Measurements from ENCODE around the gene LRFN2. TPM values are rescaled to one million over a fixed set of nuclear protein-coding genes. Genes with fewer than 3 reads are reported as not detected.

Gene LRFN2
- total RNA-seq, 1 experiment from 2014 or later = 26.6 TPM

GRCh38 chr6:40414617-40415016 lies 172.5 kb downstream of the LRFN2 start:
- ChIA-PET CTCF (no interaction called here), POLR2A (ENCODE audit: low non-redundant PET) (no interaction called here)
- no peak overlapping the region for H3K27ac ChIP-seq (ENCODE audit: low read depth, low read length, poor library complexity, severe bottlenecking)
- H3K9me3 ChIP-seq (ENCODE audit: low read depth, low read length, poor library complexity, severe bottlenecking) = no peaks in the 10 kb centered on the region
- no peak for DNase-seq (ENCODE audit: low spot score)
- intact Hi-C loops (cut with micrococcal nuclease; ENCODE audit: unreplicated experiment) = no loop called here
- peaks cover 30% of the 10 kb centered on the region for H3K4me1 ChIP-seq (ENCODE audit: insufficient read depth, low read length, poor library complexity, severe bottlenecking)
- no peaks in the 10 kb centered on the region for H3K36me3 ChIP-seq (ENCODE audit: insufficient read depth, low read length, poor library complexity, severe bottlenecking)
- no TSS peak for BruUV-seq (replicated peaks)
- H3K27me3 ChIP-seq (replicated peaks; ENCODE audit: insufficient read depth, low read depth, low read length, poor library complexity) = no peaks in the 10 kb centered on the region
- no peak overlapping the region for H3K4me3 ChIP-seq (ENCODE audit: low read depth, low read length, poor library complexity, severe bottlenecking)
- TF ChIP-seq CTCF (conservative IDR thresholded peaks at IDR 0.05; ENCODE audit: low read depth, low read length) (no peak), EZH2 (IDR thresholded peaks at IDR 0.05; ENCODE audit: borderline replicate concordance, low read depth, low read length, poor library complexity, severe bottlenecking) (no peak)

GRCh38 chr6:40413239-40413638 lies 173.9 kb downstream of the LRFN2 start:
- H3K27ac ChIP-seq (ENCODE audit: low read depth, low read length, poor library complexity, severe bottlenecking) = no peak overlapping the region
- TF ChIP-seq EZH2 (IDR thresholded peaks at IDR 0.05; ENCODE audit: borderline replicate concordance, low read depth, low read length, poor library complexity, severe bottlenecking) = no peak
- TF ChIP-seq CTCF (conservative IDR thresholded peaks at IDR 0.05; ENCODE audit: low read depth, low read length) = no peak
- H3K27me3 ChIP-seq (replicated peaks; ENCODE audit: insufficient read depth, low read depth, low read length, poor library complexity) = no peaks in the 10 kb centered on the region
- H3K4me1 ChIP-seq (ENCODE audit: insufficient read depth, low read length, poor library complexity, severe bottlenecking) = peaks cover 34% of the 10 kb centered on the region
- H3K4me3 ChIP-seq (ENCODE audit: low read depth, low read length, poor library complexity, severe bottlenecking) = no peak overlapping the region
- BruUV-seq (replicated peaks) = no TSS peak
- ChIA-PET POLR2A (ENCODE audit: low non-redundant PET) (interaction anchor here (0.6 kb wide), 1 partner anchor 42 kb away, joined by 8 read pairs; no protein-coding TSS in a partner anchor), CTCF (interaction anchor here (0.6 kb wide), 1 partner anchor 432 kb away, joined by 3 read pairs; no protein-coding TSS in a partner anchor)
- no peaks in the 10 kb centered on the region for H3K36me3 ChIP-seq (ENCODE audit: insufficient read depth, low read length, poor library complexity, severe bottlenecking)
- DNase-seq (ENCODE audit: low spot score) = peak; percentile 49
- H3K9me3 ChIP-seq (ENCODE audit: low read depth, low read length, poor library complexity, severe bottlenecking) = no peaks in the 10 kb centered on the region
- intact Hi-C loops (cut with micrococcal nuclease; ENCODE audit: unreplicated experiment) = no loop called here

- Histone ChIP-seq H3K27ac (ENCODE audit: low read depth, low read length, poor library complexity, severe bottlenecking) (peak overlapping the region; percentile 49), H3K27me3 (replicated peaks; ENCODE audit: insufficient read depth, low read depth, low read length, poor library complexity) (no peaks in the 10 kb centered on the region), H3K9me3 (ENCODE audit: low read depth, low read length, poor library complexity, severe bottlenecking) (no peaks in the 10 kb centered on the region), H3K36me3 (ENCODE audit: insufficient read depth, low read length, poor library complexity, severe bottlenecking) (no peaks in the 10 kb centered on the region), H3K4me3 (ENCODE audit: low read depth, low read length, poor library complexity, severe bottlenecking) (no peak overlapping the region), H3K4me1 (ENCODE audit: insufficient read depth, low read length, poor library complexity, severe bottlenecking) (peaks cover 34% of the 10 kb centered on the region)
- intact Hi-C loops (cut with micrococcal nuclease; ENCODE audit: unreplicated experiment) = no loop called here
- CTCF ChIA-PET = no interaction called here
- POLR2A ChIA-PET (ENCODE audit: low non-redundant PET) = no interaction called here
- no peak for DNase-seq (ENCODE audit: low spot score)
- BruUV-seq (replicated peaks) = no TSS peak
- TF ChIP-seq EZH2 (IDR thresholded peaks at IDR 0.05; ENCODE audit: borderline replicate concordance, low read depth, low read length, poor library complexity, severe bottlenecking) (no peak), CTCF (conservative IDR thresholded peaks at IDR 0.05; ENCODE audit: low read depth, low read length) (no peak)
Measured at GRCh38 chr6:40411881-40412280, 175.3 kb downstream of the LRFN2 start.
